Breast epithelium (tissue), 3 donors: ENCODE data around the gene PHB1.

Experiments
- CTCF ChIP-seq, 3 donors: fragments of 450-650 bp; IDR thresholded peaks; one replicate each; pipeline ENCODE4 v1.5.1; 2016 to 2017; ENCODE audit warnings: antibody characterized with exemption in 3 of 3, mild to moderate bottlenecking in 3 of 3, moderate library complexity in 3 of 3
- POLR2A ChIP-seq: fragments of 450-650 bp; IDR thresholded peaks from one replicate; pipeline ENCODE4 v1.6.1; 2016; ENCODE audit warnings: antibody characterized with exemption, mild to moderate bottlenecking, moderate library complexity
- POLR2AphosphoS5 ChIP-seq, 3 donors: sonication (generic); formaldehyde crosslinking; IDR thresholded peaks; one replicate each; pipeline ENCODE4 v1.6.1; 2017; ENCODE audit warnings: antibody characterized with exemption in 3 of 3

- TF ChIP-seq CTCF (IDR thresholded peaks at IDR 0.05) (no peak), POLR2AphosphoS5 (IDR thresholded peaks at IDR 0.05) (no peak), POLR2A (no peak)
These were observed 30.9 kb upstream of the PHB1 start for GRCh38 chr17:49445591-49445990.
